Caco-2 (cell line): ENCODE results near the gene TOX3. TPM values are rescaled to one million over a fixed set of nuclear protein-coding genes. Genes with fewer than 3 reads are reported as not detected.

Experiments
- BruUV-seq: library from RNA; stranded (reverse); fragments of 400-500 nt; replicated peaks from 2 replicates; lab custom pipeline; 2021; lab: Mats Ljungman, UMichigan
- CTCF ChIA-PET: fragments of 300-600 bp; sonication (Branson Sonifier 250); formaldehyde crosslinking; loops from one replicate; lab custom pipeline; 2022; ENCODE audit warnings: antibody characterized with exemption; lab: Charles Lee
- POLR2A ChIA-PET: fragments of 300-600 bp; sonication (Branson Sonifier 250); formaldehyde crosslinking; loops from one replicate; lab custom pipeline; 2022; ENCODE audit warnings: antibody characterized with exemption; lab: Charles Lee
- DNase-seq, 2 experiments: peaks; one replicate each; pipeline versions ENCODE4 v3.0.0 to v3.0.0-alpha.2; 2020 to 2022
- H3K27me3 ChIP-seq: replicated peaks from 2 replicates; pipeline ENCODE4 v1.6.0; 2011; ENCODE audit warnings: low read length; ENCODE audit not compliant: control insufficient read depth, insufficient read depth
- H3K36me3 ChIP-seq: 2 replicates; pipeline ENCODE4 v1.5.1; 2011; ENCODE audit warnings: low read length; ENCODE audit not compliant: control insufficient read depth, insufficient read depth
- H3K4me1 ChIP-seq: fragments of 250-450 bp; sonication (Bioruptor Pico); 2 replicates; pipeline ENCODE4 v1.5.1; 2020; ENCODE audit warnings: mild to moderate bottlenecking
- H3K4me3 ChIP-seq: 2 replicates; pipeline ENCODE4 v1.5.1; 2011; ENCODE audit warnings: low read depth, mild to moderate bottlenecking, control low read depth, low read length
- H3K9me3 ChIP-seq: fragments of 250-450 bp; sonication (Bioruptor Pico); 2 replicates; pipeline ENCODE4 v1.5.1; 2020; ENCODE audit warnings: mild to moderate bottlenecking, moderate library complexity
- H3K27ac Mint-ChIP-seq: one replicate; pipeline ENCODE4 v1.8.0; 2022; ENCODE audit warnings: mixed read lengths; ENCODE audit not compliant: unreplicated experiment
- H3K27me3 Mint-ChIP-seq: one replicate; pipeline ENCODE4 v1.8.0; 2022; ENCODE audit warnings: mixed read lengths; ENCODE audit not compliant: insufficient read depth, unreplicated experiment
- H3K36me3 Mint-ChIP-seq: one replicate; pipeline ENCODE4 v1.8.0; 2022; ENCODE audit warnings: mild to moderate bottlenecking, mixed read lengths; ENCODE audit not compliant: insufficient read depth, unreplicated experiment
- H3K4me1 Mint-ChIP-seq: one replicate; pipeline ENCODE4 v1.8.0; 2022; ENCODE audit warnings: low read depth, mixed read lengths; ENCODE audit not compliant: unreplicated experiment
- H3K4me3 Mint-ChIP-seq: one replicate; pipeline ENCODE4 v1.8.0; 2022; ENCODE audit warnings: mild to moderate bottlenecking, moderate library complexity, mixed read lengths; ENCODE audit not compliant: unreplicated experiment
- H3K9me3 Mint-ChIP-seq: one replicate; pipeline ENCODE4 v1.8.0; 2022; ENCODE audit warnings: mixed read lengths; ENCODE audit not compliant: unreplicated experiment
- CTCF ChIP-seq, 2 experiments: fragments of 200-600 bp in 1 of 2; IDR thresholded peaks; 1 replicate in 1 of 2; 2 replicates in 1 of 2; pipeline versions ENCODE4 v1.5.1 to v1.8.0; 2011 to 2022; ENCODE audit warnings: antibody characterized with exemption in 1 of 2, control low read depth in 1 of 2, inconsistent platforms in 1 of 2, low read depth in 1 of 2, low read length in 1 of 2, mild to moderate bottlenecking in 1 of 2, moderate library complexity in 1 of 2; ENCODE audit not compliant: insufficient read depth in 1 of 2, severe bottlenecking in 1 of 2, unreplicated experiment in 1 of 2
- intact Hi-C: fragments of 100-400 bp; cut with micrococcal nuclease; formaldehyde crosslinking; loops from one replicate; pipeline ENCODE4 v1.10.0; 2022; ENCODE audit not compliant: unreplicated experiment
- total RNA-seq: library from RNA; stranded (reverse); gene quantifications from 2 replicates; pipeline ENCODE4 v1.2.3, GENCODE V29; 2022

Gene TOX3
- total RNA-seq, 1 experiment from 2014 or later: 3.6 TPM

GRCh38 chr16:52398491-52398960 lies 148.4 kb downstream of the TOX3 start:
- TF ChIP-seq CTCF (IDR thresholded peaks at IDR 0.05; ENCODE audit: insufficient read depth in 1 of 2, low read depth in 1 of 2, low read length in 1 of 2, severe bottlenecking in 1 of 2, unreplicated experiment in 1 of 2): no peak
- Histone ChIP-seq H3K27me3 (no peaks in the 10 kb centered on the region), H3K36me3 (no peaks in the 10 kb centered on the region), H3K4me1 (no peaks in the 10 kb centered on the region; the same call in 1 of the 2 replicates), H3K9me3 (no peaks in the 10 kb centered on the region), H3K4me3 (no peak overlapping the region)
- Mint-ChIP-seq H3K27me3 (no peaks in the 10 kb centered on the region), H3K27ac (no peak overlapping the region), H3K36me3 (no peaks in the 10 kb centered on the region), H3K4me3 (no peak overlapping the region), H3K9me3 (no peaks in the 10 kb centered on the region), H3K4me1 (no peaks in the 10 kb centered on the region)
- ChIA-PET CTCF (interaction anchor here (0.6 kb wide), 1 partner anchor 562 kb away, joined by 4 read pairs; no protein-coding TSS in a partner anchor), POLR2A (no interaction called here)
- intact Hi-C loops: no loop called here
- BruUV-seq: no TSS peak
- DNase-seq: no peak

DNA sequence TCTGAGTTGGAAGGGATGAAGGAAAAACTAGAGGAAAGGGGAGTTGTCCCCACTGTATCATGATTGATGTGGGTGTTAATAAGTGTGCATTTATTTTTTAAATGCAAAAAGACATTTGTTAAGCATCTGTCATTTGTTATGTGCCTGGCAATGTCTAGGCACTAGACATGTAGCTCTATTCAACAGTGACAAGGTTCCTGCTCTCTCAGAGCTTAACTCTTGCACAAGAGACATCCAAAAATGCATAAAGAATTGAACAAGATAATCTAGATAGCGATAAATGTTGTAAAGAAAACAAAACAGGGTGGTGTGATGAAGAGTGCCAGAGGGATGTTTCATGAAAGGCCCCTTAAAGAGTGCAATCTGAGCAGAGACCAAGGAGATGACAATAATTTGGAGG lies 148.9 kb downstream of the TOX3 start:
- no peak for TF ChIP-seq CTCF (IDR thresholded peaks at IDR 0.05; ENCODE audit: insufficient read depth in 1 of 2, low read depth in 1 of 2, low read length in 1 of 2, severe bottlenecking in 1 of 2, unreplicated experiment in 1 of 2)
- intact Hi-C loops: no loop called here
- H3K4me1 ChIP-seq: no peaks in the 10 kb centered on the region; the same call in 1 of the 2 replicates
- DNase-seq: no peak
- ChIA-PET CTCF (no interaction called here), POLR2A (no interaction called here)
- Mint-ChIP-seq H3K4me3 (no peak overlapping the region), H3K36me3 (no peaks in the 10 kb centered on the region), H3K27me3 (no peaks in the 10 kb centered on the region), H3K27ac (no peak overlapping the region), H3K4me1 (no peaks in the 10 kb centered on the region), H3K9me3 (no peaks in the 10 kb centered on the region)
- H3K9me3 ChIP-seq: no peaks in the 10 kb centered on the region
- no TSS peak for BruUV-seq
- H3K4me3 ChIP-seq: no peak overlapping the region
- H3K36me3 ChIP-seq: no peaks in the 10 kb centered on the region
- no peaks in the 10 kb centered on the region for H3K27me3 ChIP-seq

GRCh38 chr16:52393448-52393847 lies 153.5 kb downstream of the TOX3 start:
- intact Hi-C loops: no loop called here
- no peak for DNase-seq
- no peaks in the 10 kb centered on the region for H3K4me1 Mint-ChIP-seq
- Histone ChIP-seq H3K9me3 (no peaks in the 10 kb centered on the region), H3K4me1 (no peaks in the 10 kb centered on the region; the same call in 1 of the 2 replicates), H3K36me3 (no peaks in the 10 kb centered on the region), H3K4me3 (no peak overlapping the region), H3K27me3 (no peaks in the 10 kb centered on the region)
- POLR2A ChIA-PET: no interaction called here
- H3K36me3 Mint-ChIP-seq: no peaks in the 10 kb centered on the region
- no peak overlapping the region for H3K27ac Mint-ChIP-seq
- BruUV-seq: no TSS peak
- H3K27me3 Mint-ChIP-seq: no peaks in the 10 kb centered on the region
- no peak for TF ChIP-seq CTCF (IDR thresholded peaks at IDR 0.05; ENCODE audit: insufficient read depth in 1 of 2, low read depth in 1 of 2, low read length in 1 of 2, severe bottlenecking in 1 of 2, unreplicated experiment in 1 of 2)
- H3K4me3 Mint-ChIP-seq: no peak overlapping the region
- no peaks in the 10 kb centered on the region for H3K9me3 Mint-ChIP-seq
- CTCF ChIA-PET: no interaction called here
